OCI-LY1 (cell line): ENCODE measurements around the gene GRIA4.

Experiments
- H2AFZ ChIP-seq: fragments of 200-600 bp; sonication (generic), shearing (Covaris generic); 2 replicates; pipeline ENCODE4 v1.6.0; 2014; ENCODE audit warnings: antibody characterized with exemption, mild to moderate bottlenecking, low read length
- H3F3A ChIP-seq: fragments of 200-600 bp; sonication (generic), shearing (Covaris generic); 2 replicates; pipeline ENCODE4 v1.6.0; 2014; ENCODE audit warnings: mild to moderate bottlenecking, antibody characterized with exemption, low read length, moderate library complexity; ENCODE audit not compliant: insufficient read depth
- H3K27ac ChIP-seq: fragments of 200-600 bp; sonication (generic); 2 replicates; pipeline ENCODE4 v1.5.1; 2014; ENCODE audit warnings: low read length, mixed run types, mild to moderate bottlenecking, low read depth; ENCODE audit not compliant: poor library complexity, severe bottlenecking
- H3K27me3 ChIP-seq: fragments of 200-600 bp; sonication (generic); 2 replicates; pipeline ENCODE4 v1.6.0; 2014; ENCODE audit warnings: antibody characterized with exemption, mild to moderate bottlenecking, low read length, moderate library complexity; ENCODE audit not compliant: insufficient read depth
- H3K36me3 ChIP-seq: fragments of 200-600 bp; sonication (generic); 2 replicates; pipeline ENCODE4 v1.6.1; 2014; ENCODE audit warnings: mild to moderate bottlenecking, antibody characterized with exemption, low read length, moderate library complexity, mixed read lengths; ENCODE audit not compliant: insufficient read depth
- H3K4me1 ChIP-seq: fragments of 200-600 bp; sonication (generic); 2 replicates; pipeline ENCODE4 v1.5.1; 2014; ENCODE audit warnings: mild to moderate bottlenecking, low read length, moderate library complexity; ENCODE audit not compliant: insufficient read depth, severe bottlenecking
- H3K4me2 ChIP-seq: fragments of 200-600 bp; sonication (generic), shearing (Covaris generic); 2 replicates; pipeline ENCODE4 v1.6.1; 2014; ENCODE audit warnings: low read length
- H3K4me3 ChIP-seq: fragments of 200-600 bp; sonication (generic); 2 replicates; pipeline ENCODE4 v1.5.1; 2014; ENCODE audit warnings: low read length, low read depth, mild to moderate bottlenecking, mixed read lengths; ENCODE audit not compliant: poor library complexity, severe bottlenecking
- H3K79me2 ChIP-seq: fragments of 200-600 bp; shearing (Covaris generic); 2 replicates; pipeline ENCODE4 v1.6.1; 2016; ENCODE audit warnings: mixed run types, low read length, mixed read lengths; ENCODE audit not compliant: insufficient read depth
- H3K9ac ChIP-seq: fragments of 200-600 bp; sonication (generic), shearing (Covaris generic); 2 replicates; pipeline ENCODE4 v1.6.1; 2014; ENCODE audit warnings: mild to moderate bottlenecking, low read length, mixed read lengths
- H3K9me2 ChIP-seq: fragments of 200-600 bp; sonication (generic), shearing (Covaris generic); 2 replicates; pipeline ENCODE4 v1.6.1; 2014; ENCODE audit warnings: low read depth, mild to moderate bottlenecking, low read length, mixed read lengths
- H3K9me3 ChIP-seq: fragments of 200-600 bp; shearing (Covaris generic); 2 replicates; pipeline ENCODE4 v1.6.1; 2014; ENCODE audit warnings: low read length, mixed read lengths
- H4K20me1 ChIP-seq: fragments of 200-600 bp; sonication (generic), shearing (Covaris generic); 2 replicates; pipeline ENCODE4 v1.6.0; 2016; ENCODE audit warnings: mild to moderate bottlenecking, low read length; ENCODE audit not compliant: insufficient read depth
- CTCF ChIP-seq: fragments of 200-600 bp; sonication (generic), shearing (Covaris generic); IDR thresholded peaks from 2 replicates; pipeline ENCODE4 v1.5.1; 2017; ENCODE audit warnings: mild to moderate bottlenecking, antibody characterized with exemption, low read length, moderate library complexity, mixed read lengths
- EZH2 ChIP-seq: fragments of 200-600 bp; sonication (generic), shearing (Covaris generic); IDR thresholded peaks from 2 replicates; pipeline ENCODE4 v1.8.0; 2017; ENCODE audit warnings: borderline replicate concordance, mixed run types, mild to moderate bottlenecking, antibody characterized with exemption, low read length, moderate library complexity, mixed read lengths

The GRIA4 gene

DNA sequence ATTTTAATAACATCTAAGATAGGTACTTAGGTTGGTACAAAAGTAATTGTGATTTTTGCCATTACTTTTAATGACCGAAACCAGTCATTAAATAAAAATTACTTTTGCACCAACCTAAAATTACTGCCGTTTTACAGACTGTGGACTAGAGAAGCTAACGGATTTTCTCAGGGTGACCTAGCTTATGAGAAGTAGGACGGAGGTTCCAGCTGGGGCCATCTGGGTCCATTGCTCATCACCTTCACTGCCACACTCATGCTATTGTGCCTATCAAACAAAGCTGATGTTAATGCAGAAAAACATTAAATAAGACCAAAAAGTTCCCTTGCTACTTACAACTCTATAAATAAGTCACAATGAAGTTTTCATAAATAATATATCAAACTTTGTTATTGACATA, 38.9 kb downstream of the GRIA4 start:
- TF ChIP-seq EZH2 (no peak), CTCF (no peak)
- H3K4me1 ChIP-seq: no peaks in the 10 kb centered on the region
- no peaks in the 10 kb centered on the region for H3K79me2 ChIP-seq
- H3K9ac ChIP-seq: no peak overlapping the region
- no peaks in the 10 kb centered on the region for H4K20me1 ChIP-seq
- no peaks in the 10 kb centered on the region for H3K9me2 ChIP-seq
- no peak overlapping the region for H3K4me2 ChIP-seq
- H3K4me3 ChIP-seq: no peak overlapping the region
- H3K9me3 ChIP-seq: no peaks in the 10 kb centered on the region
- H2AFZ ChIP-seq: no peak overlapping the region
- H3K27ac ChIP-seq: no peak overlapping the region
- H3K27me3 ChIP-seq: no peaks in the 10 kb centered on the region
- no peaks in the 10 kb centered on the region for H3K36me3 ChIP-seq
- no peaks in the 10 kb centered on the region for H3F3A ChIP-seq

DNA sequence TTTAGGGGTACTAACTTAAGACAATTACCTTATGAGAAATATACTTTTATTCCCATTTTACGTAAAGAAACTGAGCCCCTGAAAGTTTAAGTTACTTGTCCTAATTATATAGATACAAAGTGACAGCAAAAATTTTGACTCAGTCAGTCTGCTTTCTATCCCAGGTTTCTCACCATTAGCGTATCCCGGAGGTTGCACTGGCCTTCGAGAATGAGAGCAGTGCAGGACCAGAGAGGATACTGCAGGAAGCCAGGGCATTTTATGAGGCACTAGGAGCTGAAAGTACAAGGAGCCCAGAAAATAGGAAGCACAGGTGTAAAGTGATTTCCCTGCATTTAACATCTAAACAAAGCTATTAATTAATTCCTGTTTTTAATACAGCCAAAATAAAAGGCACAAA, 55.4 kb downstream of the GRIA4 start:
- Histone ChIP-seq H3K9me3 (no peaks in the 10 kb centered on the region), H3K4me2 (no peak overlapping the region), H3K27me3 (no peaks in the 10 kb centered on the region), H3K9ac (no peak overlapping the region), H3K36me3 (no peaks in the 10 kb centered on the region), H3K79me2 (no peaks in the 10 kb centered on the region), H3K4me1 (no peaks in the 10 kb centered on the region), H2AFZ (no peak overlapping the region), H3K27ac (no peak overlapping the region), H3F3A (no peaks in the 10 kb centered on the region), H3K9me2 (no peaks in the 10 kb centered on the region), H3K4me3 (no peak overlapping the region), H4K20me1 (no peaks in the 10 kb centered on the region)
- no peak for TF ChIP-seq EZH2
- TF ChIP-seq CTCF: no peak

- no peaks in the 10 kb centered on the region for H3K9me2 ChIP-seq
- H4K20me1 ChIP-seq: no peaks in the 10 kb centered on the region
- H3K4me1 ChIP-seq: no peaks in the 10 kb centered on the region
- H3F3A ChIP-seq: no peaks in the 10 kb centered on the region
- no peaks in the 10 kb centered on the region for H3K79me2 ChIP-seq
- no peak overlapping the region for H3K9ac ChIP-seq
- H2AFZ ChIP-seq: no peak overlapping the region
- H3K4me2 ChIP-seq: no peak overlapping the region
- H3K4me3 ChIP-seq: no peak overlapping the region
- TF ChIP-seq EZH2: no peak
- no peaks in the 10 kb centered on the region for H3K27me3 ChIP-seq
- no peak overlapping the region for H3K27ac ChIP-seq
- H3K9me3 ChIP-seq: no peaks in the 10 kb centered on the region
- H3K36me3 ChIP-seq: no peaks in the 10 kb centered on the region
Observed at GRCh38 chr11:105667441-105667840, 57.6 kb downstream of the GRIA4 start.

DNA sequence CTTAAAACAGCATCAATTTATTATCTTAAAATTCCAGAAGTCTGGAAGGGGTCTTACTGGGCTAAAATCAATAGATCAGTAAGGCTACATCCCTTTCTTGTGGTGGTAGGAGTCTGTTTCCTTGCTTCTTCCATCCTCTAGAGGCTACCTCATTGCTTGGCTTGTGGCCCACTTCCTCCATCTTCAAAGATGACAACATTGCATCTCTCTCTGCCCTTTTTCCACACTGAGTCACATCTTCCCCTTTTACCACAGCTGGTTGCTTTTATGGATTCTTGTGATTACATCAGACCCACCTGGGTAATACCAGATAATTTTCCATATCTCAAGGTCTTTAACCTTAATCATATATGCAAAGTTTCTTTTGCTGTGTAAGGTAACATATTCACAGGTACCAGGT, 60.9 kb downstream of the GRIA4 start:
- Histone ChIP-seq H3K4me3 (no peak overlapping the region), H3K4me2 (no peak overlapping the region), H3K27me3 (no peaks in the 10 kb centered on the region), H3K36me3 (no peaks in the 10 kb centered on the region), H3K27ac (no peak overlapping the region), H3K9me3 (no peaks in the 10 kb centered on the region), H4K20me1 (no peaks in the 10 kb centered on the region), H3K9me2 (no peaks in the 10 kb centered on the region), H2AFZ (no peak overlapping the region), H3K4me1 (no peaks in the 10 kb centered on the region), H3F3A (no peaks in the 10 kb centered on the region), H3K79me2 (no peaks in the 10 kb centered on the region), H3K9ac (no peak overlapping the region)
- TF ChIP-seq EZH2 (no peak), CTCF (no peak)
